ENCODE results near the gene LCAT.

GRCh38 chr16:67968400-67969253 lies 24.7 kb upstream of the LCAT start, which contains the start of gene SLC12A4:
- TF ChIP-seq CBFB (CRISPR knock-in tag; IDR thresholded peaks at IDR 0.05) = no peak
- TF ChIP-seq POLR2A (conservative IDR thresholded peaks at IDR 0.05) = 0 out of 2 replicates have a peak, but pooled peaks have one; percentile 54
- TF ChIP-seq CBX8 (IDR thresholded peaks at IDR 0.05; ENCODE audit: borderline replicate concordance, extremely low read depth, low read depth, low read length, poor library complexity, severe bottlenecking) = no peak
- TF ChIP-seq KAT7 (CRISPR knock-in tag; IDR thresholded peaks at IDR 0.05; ENCODE audit: borderline replicate concordance) = 0 out of 2 replicates have a peak, but pooled peaks have one; percentile 49
- TF ChIP-seq JUN (IDR thresholded peaks at IDR 0.05; ENCODE audit: borderline replicate concordance, low read depth, low read length) = peak; percentile 67; the same call in 1 of the 2 replicates
- no peak for TF ChIP-seq JUN (CRISPR knock-in tag; IDR thresholded peaks at IDR 0.05; ENCODE audit: borderline replicate concordance)
- 0 out of 6 replicates have a peak, but pooled peaks of 1 of the 3 experiments have one; percentile 0 for TF ChIP-seq CTCF (IDR thresholded peaks at IDR 0.05 in 2 of 3, conservative IDR thresholded peaks at IDR 0.05 in 1 of 3; ENCODE audit: insufficient read depth in 2 of 3, low read depth in 1 of 3, low read length in 3 of 3)
- TF ChIP-seq NFRKB (IDR thresholded peaks at IDR 0.05; ENCODE audit: low read depth) = no peak
- TF ChIP-seq BRD4 (IDR thresholded peaks at IDR 0.05) = no peak
